Upper lobe of left lung (tissue), 6 donors: ENCODE results near the gene PRPH. TPM values are rescaled to one million over a fixed set of nuclear protein-coding genes. Genes with fewer than 3 reads are reported as not detected.

Experiments used
- ATAC-seq, 2 donors: fragments of 200-7000 bp; cut with Tn5 transposase; one replicate each; pipeline ENCODE4 v1.9.1; 2022; ENCODE audit warnings: mild to moderate bottlenecking in 2 of 2, moderate library complexity in 2 of 2; ENCODE audit not compliant: low FRiP score in 2 of 2
- DNase-seq, 2 donors: peaks; one replicate each; pipeline ENCODE4 v3.0.0-alpha.2; 2019 to 2020
- H3K27ac ChIP-seq, 4 donors: fragments of 200-600 bp; sonication (generic); one replicate each; pipeline ENCODE4 v1.5.1; 2016 to 2019
- H3K27me3 ChIP-seq, 4 donors: fragments of 200-600 bp; sonication (generic); one replicate each; pipeline ENCODE4 v1.5.1; 2017 to 2019
- H3K36me3 ChIP-seq, 4 donors: fragments of 200-600 bp; sonication (generic); one replicate each; pipeline ENCODE4 v1.5.1; 2016 to 2019
- H3K4me1 ChIP-seq, 4 donors: fragments of 200-600 bp; sonication (generic); one replicate each; pipeline ENCODE4 v1.5.1; 2018 to 2019
- H3K4me3 ChIP-seq, 4 donors: fragments of 200-600 bp; sonication (generic); one replicate each; pipeline ENCODE4 v1.5.1; 2017 to 2019; ENCODE audit warnings: mild to moderate bottlenecking in 2 of 4, moderate library complexity in 1 of 4
- H3K9me3 ChIP-seq, 4 donors: fragments of 200-600 bp; sonication (generic); one replicate each; pipeline ENCODE4 v1.5.1; 2018 to 2019
- POLR2A ChIP-seq, 4 donors: fragments of 450-650 bp; IDR thresholded peaks; one replicate each; pipeline ENCODE4 v1.5.1; 2016 to 2017; ENCODE audit warnings: antibody characterized with exemption in 4 of 4, mild to moderate bottlenecking in 2 of 4
- WGBS, 2 donors: methylation state at CpG; one replicate each; pipeline ENCODE4 v1.1.5; 2017 to 2018; 5-methylcytosine and 5-hydroxymethylcytosine counted together
- total RNA-seq, 6 donors: library from RNA; depleted of rRNA in 4 of 6; stranded (reverse); fragments of >200 nt in 4 of 6; gene quantifications; one replicate each; pipeline versions ENCODE4 v1.1.0 to v1.2.1, GENCODE V29; 2016 to 2021
- TF ChIP-seq, protein P1 (sequence below), 6 experiments: fragments of 450-650 bp in 4 of 6; fragments of 200-600 bp in 2 of 6; sonication (generic) in 2 of 6; IDR thresholded peaks; one replicate each; pipeline ENCODE4 v1.5.1; 2016 to 2019; ENCODE audit warnings: antibody characterized with exemption in 6 of 6
- donor health status: DM: no; HTN: no; CAD: no; lungs with moderate emphysema.
- donor health status: DM: no; HTN: yes; CAD: no; lungs with severe emphysema.

Gene PRPH
- total RNA-seq, 6 donors from 2014 or later, result 0.27 to 1.2 TPM; not detected in 4

DNA sequence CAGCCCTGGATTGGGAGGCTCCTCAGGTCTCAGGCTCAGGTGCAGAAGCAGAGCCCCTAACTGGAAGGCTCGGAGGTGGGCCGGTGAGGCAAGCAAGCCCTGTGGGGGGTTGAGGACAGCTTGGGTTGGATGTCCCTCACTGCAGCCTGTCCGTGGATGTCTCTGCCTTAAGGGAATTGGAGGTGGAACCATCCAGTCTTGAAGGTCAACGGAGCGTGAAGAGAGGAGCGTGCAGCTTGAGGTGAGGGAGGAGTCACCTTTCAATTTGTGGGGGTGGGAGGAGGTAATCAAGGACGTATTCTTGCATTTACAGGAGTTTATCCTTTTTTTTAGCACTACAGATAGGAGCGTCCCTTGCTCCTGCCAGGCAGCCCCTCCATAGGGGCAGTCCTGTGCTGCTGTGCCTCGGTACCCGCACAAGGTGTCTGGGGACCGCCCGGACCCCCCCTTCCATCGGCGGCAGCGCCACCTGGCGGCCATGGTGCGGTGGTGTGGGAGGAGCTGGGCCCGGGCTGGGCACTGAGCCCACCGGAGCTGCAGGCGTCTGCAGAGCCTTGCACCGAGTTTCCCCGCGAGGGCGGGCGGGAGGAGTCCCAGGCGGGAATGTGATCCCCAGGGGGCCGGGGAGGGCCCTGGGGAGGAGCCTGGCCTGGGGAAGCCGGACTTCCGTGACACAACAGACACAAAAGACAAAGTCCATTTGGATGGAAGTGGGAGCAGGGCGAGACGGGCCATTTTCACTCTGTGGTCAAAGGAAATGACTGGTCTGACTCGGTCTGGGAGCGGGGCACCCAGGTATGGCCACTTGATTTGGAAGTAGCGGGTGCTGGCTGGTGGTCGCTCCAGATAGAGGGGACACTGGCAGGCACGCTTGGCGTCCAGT, 52.6 kb downstream of the PRPH start:
- peak; percentile 68 to 96 for DNase-seq
- Histone ChIP-seq H3K4me3 (peak overlapping the region in 3 of 4 donors; percentile 21 to 43 (median 41)), H3K9me3 (no peaks in the 10 kb centered on the region), H3K4me1 (peaks cover 46 to 51% (median 49%) of the 10 kb centered on the region in 4 donors), H3K27me3 (peaks cover 4 to 50% (median 35%) of the 10 kb centered on the region in 4 donors), H3K36me3 (no peaks in the 10 kb centered on the region), H3K27ac (no peak overlapping the region)
- TF ChIP-seq POLR2A (IDR thresholded peaks at IDR 0.05), result no peak
- TF ChIP-seq, protein P1, sequence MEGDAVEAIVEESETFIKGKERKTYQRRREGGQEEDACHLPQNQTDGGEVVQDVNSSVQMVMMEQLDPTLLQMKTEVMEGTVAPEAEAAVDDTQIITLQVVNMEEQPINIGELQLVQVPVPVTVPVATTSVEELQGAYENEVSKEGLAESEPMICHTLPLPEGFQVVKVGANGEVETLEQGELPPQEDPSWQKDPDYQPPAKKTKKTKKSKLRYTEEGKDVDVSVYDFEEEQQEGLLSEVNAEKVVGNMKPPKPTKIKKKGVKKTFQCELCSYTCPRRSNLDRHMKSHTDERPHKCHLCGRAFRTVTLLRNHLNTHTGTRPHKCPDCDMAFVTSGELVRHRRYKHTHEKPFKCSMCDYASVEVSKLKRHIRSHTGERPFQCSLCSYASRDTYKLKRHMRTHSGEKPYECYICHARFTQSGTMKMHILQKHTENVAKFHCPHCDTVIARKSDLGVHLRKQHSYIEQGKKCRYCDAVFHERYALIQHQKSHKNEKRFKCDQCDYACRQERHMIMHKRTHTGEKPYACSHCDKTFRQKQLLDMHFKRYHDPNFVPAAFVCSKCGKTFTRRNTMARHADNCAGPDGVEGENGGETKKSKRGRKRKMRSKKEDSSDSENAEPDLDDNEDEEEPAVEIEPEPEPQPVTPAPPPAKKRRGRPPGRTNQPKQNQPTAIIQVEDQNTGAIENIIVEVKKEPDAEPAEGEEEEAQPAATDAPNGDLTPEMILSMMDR (IDR thresholded peaks at IDR 0.05), result peak; percentile 89 to 97 (median 92)
- 9 to 12% methylated on average over 33 to 35 of the region's 37 CpGs for WGBS, 2 donors
- peak; percentile 87 to 88 for ATAC-seq

Other genes with a start within 250 kb of the PRPH start
- gene KMT2D, start 234.4 kb upstream of the PRPH start, total RNA-seq, result 100 to 1,000 TPM in 5 of 6 donors, 10 to 100 TPM in 1; 91.5 to 250 (median 112) TPM
- gene RHEBL1, start 225.2 kb upstream of the PRPH start, total RNA-seq, result 1 to 10 TPM in 2 of 6 donors, under 1 TPM in 2, not detected in 2; 0.97 to 1.4 (median 1.2) TPM
- 1 to 10 TPM in 2 of 6 donors, under 1 TPM in 3, not detected in 1; 0.39 to 3.1 (median 0.76) TPM for gene DHH, start 200.3 kb upstream of the PRPH start, total RNA-seq
- 100 to 1,000 TPM in 1 of 6 donors, 10 to 100 TPM in 5; 20.4 to 108 (median 57.7) TPM for gene LMBR1L, start 184.3 kb upstream of the PRPH start, total RNA-seq
- gene TUBA1B, start 163.8 kb upstream of the PRPH start, total RNA-seq, result 100 to 1,000 TPM in 5 of 6 donors, 10 to 100 TPM in 1; 87.0 to 764 (median 397) TPM
- 100 to 1,000 TPM in 3 of 6 donors, 10 to 100 TPM in 3; 54.2 to 191 (median 122) TPM for gene TUBA1A, start 106.1 kb upstream of the PRPH start, total RNA-seq
- 100 to 1,000 TPM in 4 of 6 donors, 10 to 100 TPM in 2; 50.3 to 375 (median 108) TPM for gene TUBA1C, start 30.1 kb upstream of the PRPH start, total RNA-seq
- 1 to 10 TPM in 3 of 6 donors, under 1 TPM in 1, not detected in 2; 0.86 to 3.3 (median 3.0) TPM for gene TROAP, start 28.1 kb downstream of the PRPH start, total RNA-seq
- not detected for gene C1QL4, start 42.0 kb downstream of the PRPH start, total RNA-seq
- under 1 TPM in 4 of 6 donors, not detected in 2; 0.15 to 0.59 (median 0.38) TPM for gene DNAJC22, start 51.7 kb downstream of the PRPH start, total RNA-seq
- 10 to 100 TPM in 5 of 6 donors, 1 to 10 TPM in 1; 6.2 to 33.5 (median 14.4) TPM for gene SPATS2, start 72.3 kb downstream of the PRPH start, total RNA-seq
- 10 to 100 TPM in 1 of 6 donors, 1 to 10 TPM in 4, under 1 TPM in 1; 0.37 to 19.9 (median 2.5) TPM for gene KCNH3, start 243.9 kb downstream of the PRPH start, total RNA-seq